Measurements from ENCODE around the gene MPDZ. TPM values are rescaled to one million over a fixed set of nuclear protein-coding genes. Genes with fewer than 3 reads are reported as not detected.

Gene MPDZ
- total RNA-seq, 1 experiment from 2014 or later = 15.3 TPM

- intact Hi-C loops (cut with micrococcal nuclease; ENCODE audit: unreplicated experiment) = no loop called here
Measured at GRCh38 chr9:13213998-13214397, 65.5 kb downstream of the MPDZ start.

DNA sequence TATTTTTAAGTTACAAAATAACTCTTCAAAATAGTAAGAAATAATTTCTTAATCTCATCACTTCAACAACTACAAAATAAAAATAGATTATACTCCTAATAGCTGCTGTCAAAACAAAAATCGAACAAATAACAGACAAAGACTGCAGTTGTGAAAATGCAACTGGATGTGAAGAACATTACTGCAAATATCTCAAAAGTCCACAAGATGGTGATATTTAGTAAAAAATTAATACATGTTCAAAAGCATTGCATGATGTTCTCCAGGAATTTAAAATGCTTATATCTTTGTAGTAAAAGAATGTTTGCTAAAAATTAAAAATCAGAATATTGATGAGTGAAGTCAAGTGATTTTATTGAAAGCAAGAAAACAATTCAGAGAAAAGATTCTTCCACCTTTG is 66.2 kb downstream of the MPDZ start:
- intact Hi-C loops (cut with micrococcal nuclease; ENCODE audit: unreplicated experiment) = no loop called here
- Histone ChIP-seq H4K20me1 (ENCODE audit: insufficient read depth) (no peaks in the 10 kb centered on the region), H3K4me1 (replicated peaks; ENCODE audit: insufficient read depth) (no peaks in the 10 kb centered on the region), H3F3A (ENCODE audit: insufficient read depth, low read depth) (no peaks in the 10 kb centered on the region), H2AFZ (no peak overlapping the region), H3K9me2 (ENCODE audit: insufficient read depth) (no peaks in the 10 kb centered on the region), H3K79me2 (ENCODE audit: low read depth) (no peaks in the 10 kb centered on the region), H3K4me2 (no peak overlapping the region), H3K9me3 (ENCODE audit: insufficient read depth, low read depth) (no peaks in the 10 kb centered on the region), H3K27ac (no peak overlapping the region), H3K27me3 (ENCODE audit: insufficient read depth, low read depth) (no peaks in the 10 kb centered on the region), H3K36me3 (ENCODE audit: low read depth) (no peaks in the 10 kb centered on the region), H3K4me3 (no peak overlapping the region)
- ChIA-PET CTCF (no interaction called here), POLR2A (ENCODE audit: unreplicated experiment) (no interaction called here)
- BruUV-seq (replicated peaks) = no TSS peak
- DNase-seq = no peak
- TF ChIP-seq EZH2 (IDR thresholded peaks at IDR 0.05; ENCODE audit: low read depth) = no peak
- TF ChIP-seq CTCF (conservative IDR thresholded peaks at IDR 0.05) = peak; percentile 65

More at GRCh38 chr9:13213998-13214397, 65.5 kb downstream of the MPDZ start:
- Histone ChIP-seq H3K36me3 (ENCODE audit: low read depth) (no peaks in the 10 kb centered on the region), H4K20me1 (ENCODE audit: insufficient read depth) (no peaks in the 10 kb centered on the region), H3K9me3 (ENCODE audit: insufficient read depth, low read depth) (no peaks in the 10 kb centered on the region), H3K27ac (no peak overlapping the region), H3K4me2 (no peak overlapping the region), H3K4me3 (no peak overlapping the region), H3K4me1 (replicated peaks; ENCODE audit: insufficient read depth) (no peaks in the 10 kb centered on the region), H3K9me2 (ENCODE audit: insufficient read depth) (no peaks in the 10 kb centered on the region), H3K27me3 (ENCODE audit: insufficient read depth, low read depth) (no peaks in the 10 kb centered on the region), H3F3A (ENCODE audit: insufficient read depth, low read depth) (no peaks in the 10 kb centered on the region), H2AFZ (no peak overlapping the region), H3K79me2 (ENCODE audit: low read depth) (no peaks in the 10 kb centered on the region)
- ChIA-PET CTCF (no interaction called here), POLR2A (ENCODE audit: unreplicated experiment) (no interaction called here)
- TF ChIP-seq EZH2 (IDR thresholded peaks at IDR 0.05; ENCODE audit: low read depth) (no peak), CTCF (conservative IDR thresholded peaks at IDR 0.05) (no peak)
- DNase-seq = no peak
- BruUV-seq (replicated peaks) = no TSS peak

DNA sequence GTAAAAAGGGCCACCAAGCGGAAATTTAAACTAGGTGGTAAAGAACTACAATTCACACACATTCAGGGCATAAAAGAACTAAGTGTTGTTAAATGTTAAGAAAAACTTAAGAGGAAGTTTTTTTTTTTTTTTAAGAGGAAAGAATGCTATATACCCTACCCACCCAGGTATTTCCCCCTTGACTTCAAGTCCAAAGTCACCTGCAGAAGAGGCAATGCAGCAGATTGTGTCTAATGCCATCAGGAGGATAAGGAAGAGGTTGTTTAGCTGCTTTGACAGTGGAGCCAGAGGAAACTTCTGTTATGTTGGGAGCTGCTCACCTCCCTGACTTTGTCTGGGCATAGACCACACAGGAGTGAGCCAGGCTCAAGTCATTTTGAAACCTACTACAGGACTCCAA is 69.2 kb downstream of the MPDZ start:
- Histone ChIP-seq H3K27me3 (ENCODE audit: insufficient read depth, low read depth) (no peaks in the 10 kb centered on the region), H3K9me2 (ENCODE audit: insufficient read depth) (no peaks in the 10 kb centered on the region), H3K4me3 (no peak overlapping the region), H2AFZ (no peak overlapping the region), H3K36me3 (ENCODE audit: low read depth) (no peaks in the 10 kb centered on the region), H4K20me1 (ENCODE audit: insufficient read depth) (no peaks in the 10 kb centered on the region), H3F3A (ENCODE audit: insufficient read depth, low read depth) (no peaks in the 10 kb centered on the region), H3K9me3 (ENCODE audit: insufficient read depth, low read depth) (no peaks in the 10 kb centered on the region), H3K4me2 (no peak overlapping the region), H3K4me1 (replicated peaks; ENCODE audit: insufficient read depth) (no peaks in the 10 kb centered on the region), H3K79me2 (ENCODE audit: low read depth) (no peaks in the 10 kb centered on the region), H3K27ac (no peak overlapping the region)
- CTCF ChIA-PET = no interaction called here
- no peak for TF ChIP-seq CTCF (conservative IDR thresholded peaks at IDR 0.05)
- TF ChIP-seq EZH2 (IDR thresholded peaks at IDR 0.05; ENCODE audit: low read depth) = no peak
- POLR2A ChIA-PET (ENCODE audit: unreplicated experiment) = no interaction called here
- no TSS peak for BruUV-seq (replicated peaks)
- no peak for DNase-seq
- intact Hi-C loops (cut with micrococcal nuclease; ENCODE audit: unreplicated experiment) = no loop called here
